IMR-90 (cell line): ENCODE results near the gene BRD3. TPM values are rescaled to one million over a fixed set of nuclear protein-coding genes. Genes with fewer than 3 reads are reported as not detected.

Experiments used
- ATAC-seq: fragments of 200-7000 bp; cut with Tn5 transposase; 2 replicates; pipeline ENCODE4 v1.9.1; 2020; ENCODE audit warnings: low read depth, mild to moderate bottlenecking, moderate library complexity
- BruUV-seq: library from RNA; stranded (reverse); fragments of 400-500 nt; replicated peaks from 2 replicates; lab custom pipeline; 2021; lab: Mats Ljungman, UMichigan
- CTCF ChIA-PET: fragments of 300-600 bp; formaldehyde crosslinking; extraction: SDS; loops from one replicate; lab custom pipeline; 2021; ENCODE audit warnings: antibody characterized with exemption; lab: Yijun Ruan, JAX
- POLR2A ChIA-PET: fragments of 300-600 bp; sonication (Branson Sonifier 250); formaldehyde crosslinking; loops from one replicate; lab custom pipeline; 2022; ENCODE audit warnings: antibody characterized with exemption; ENCODE audit not compliant: unreplicated experiment; lab: Charles Lee
- DNase-seq: peaks from one replicate; pipeline ENCODE4 v3.0.0; 2013
- H2AFZ ChIP-seq: replicated peaks from 2 replicates; pipeline ENCODE3; 2013; ENCODE audit warnings: low read length, mild to moderate bottlenecking; ENCODE audit not compliant: poor library complexity
- H2AK5ac ChIP-seq: 2 replicates; pipeline ENCODE4 v1.6.1; 2013; ENCODE audit warnings: low read depth, low read length, inconsistent platforms
- H2AK9ac ChIP-seq: replicated peaks from 2 replicates; pipeline ENCODE3; 2013; ENCODE audit warnings: mild to moderate bottlenecking, low read depth, low read length, moderate library complexity; ENCODE audit not compliant: poor library complexity
- H2BK120ac ChIP-seq: 2 replicates; pipeline ENCODE4 v1.6.1; 2013; ENCODE audit warnings: low read depth, low read length, inconsistent platforms
- H2BK15ac ChIP-seq: 3 replicates; pipeline ENCODE4 v1.6.1; 2013; ENCODE audit warnings: low read depth, low read length, inconsistent platforms
- H2BK20ac ChIP-seq: 2 replicates; pipeline ENCODE4 v1.6.1; 2013; ENCODE audit warnings: low read depth, mild to moderate bottlenecking, inconsistent platforms, low read length, moderate library complexity
- H2BK5ac ChIP-seq: 2 replicates; pipeline ENCODE4 v1.6.1; 2013; ENCODE audit warnings: mild to moderate bottlenecking, low read depth, low read length, inconsistent platforms; ENCODE audit not compliant: poor library complexity, severe bottlenecking
- H3K14ac ChIP-seq: replicated peaks from 2 replicates; pipeline ENCODE4 v1.6.1; 2013; ENCODE audit warnings: low read depth, low read length, inconsistent platforms
- H3K18ac ChIP-seq: 2 replicates; pipeline ENCODE4 v1.6.1; 2013; ENCODE audit warnings: low read depth, low read length, control low read depth
- H3K23ac ChIP-seq: 2 replicates; pipeline ENCODE4 v1.6.1; 2013; ENCODE audit warnings: low read depth, low read length, inconsistent platforms
- H3K27ac ChIP-seq: 2 replicates; pipeline ENCODE4 v1.5.1; 2013; ENCODE audit warnings: mild to moderate bottlenecking, control low read depth, low read length; ENCODE audit not compliant: insufficient read depth
- H3K27me3 ChIP-seq: 2 replicates; pipeline ENCODE4 v1.6.1; 2013; ENCODE audit warnings: low read length; ENCODE audit not compliant: control insufficient read depth, insufficient read depth
- H3K36me3 ChIP-seq: 2 replicates; pipeline ENCODE4 v1.6.1; 2013; ENCODE audit warnings: low read length, mixed read lengths; ENCODE audit not compliant: control insufficient read depth, insufficient read depth
- H3K4ac ChIP-seq: 2 replicates; pipeline ENCODE4 v1.6.1; 2013; ENCODE audit warnings: low read depth, low read length, inconsistent platforms
- H3K4me1 ChIP-seq: 2 replicates; pipeline ENCODE4 v1.6.1; 2013; ENCODE audit warnings: low read length, mixed read lengths; ENCODE audit not compliant: control insufficient read depth, insufficient read depth
- H3K4me2 ChIP-seq: 2 replicates; pipeline ENCODE4 v1.6.1; 2013; ENCODE audit warnings: low read depth, mild to moderate bottlenecking, control low read depth, low read length, moderate library complexity
- H3K4me3 ChIP-seq: 2 replicates; pipeline ENCODE4 v1.5.1; 2013; ENCODE audit warnings: low read depth, mild to moderate bottlenecking, control low read depth, low read length, moderate library complexity; ENCODE audit not compliant: insufficient read depth
- H3K56ac ChIP-seq: 2 replicates; pipeline ENCODE4 v1.6.1; 2013; ENCODE audit warnings: low read length, inconsistent platforms; ENCODE audit not compliant: insufficient read depth; ENCODE audit errors: extremely low read depth
- H3K79me1 ChIP-seq, 2 experiments: 2 replicates each; pipeline ENCODE4 v1.6.1; 2013; ENCODE audit warnings: low read length in 2 of 2, inconsistent platforms in 1 of 2, low read depth in 1 of 2
- H3K9ac ChIP-seq: 2 replicates; pipeline ENCODE4 v1.6.1; 2013; ENCODE audit warnings: low read depth, low read length, control low read depth
- H3K9me1 ChIP-seq: 2 replicates; pipeline ENCODE4 v1.6.1; 2013; ENCODE audit warnings: low read length, inconsistent platforms; ENCODE audit not compliant: insufficient read depth
- H3K9me3 ChIP-seq: 2 replicates; pipeline ENCODE4 v1.6.1; 2013; ENCODE audit warnings: low read length; ENCODE audit not compliant: control insufficient read depth, insufficient read depth
- H4K20me1 ChIP-seq: 2 replicates; pipeline ENCODE4 v1.6.1; 2013; ENCODE audit warnings: low read length, inconsistent platforms; ENCODE audit not compliant: insufficient read depth
- H4K5ac ChIP-seq: 2 replicates; pipeline ENCODE4 v1.6.1; 2013; ENCODE audit warnings: mild to moderate bottlenecking, low read depth, low read length, control low read depth
- H4K8ac ChIP-seq, 2 experiments: 2 replicates each; pipeline ENCODE4 v1.6.1; 2013; ENCODE audit warnings: low read depth in 2 of 2, low read length in 2 of 2, control low read depth in 1 of 2, inconsistent platforms in 1 of 2
- H4K91ac ChIP-seq: 2 replicates; pipeline ENCODE4 v1.6.1; 2013; ENCODE audit warnings: low read depth, low read length, inconsistent platforms; ENCODE audit not compliant: insufficient read depth
- BHLHE40 ChIP-seq: fragments of 150-350 bp; IDR thresholded peaks from 2 replicates; pipeline ENCODE4 v1.6.1; 2016; ENCODE audit warnings: mild to moderate bottlenecking, low read depth, low read length
- CEBPB ChIP-seq: IDR thresholded peaks from 2 replicates; pipeline ENCODE4 v1.6.1; 2012; ENCODE audit warnings: low read depth, low read length, improper control_type of control experiment
- CHD1 ChIP-seq: IDR thresholded peaks from 2 replicates; pipeline ENCODE4 v1.6.1; 2012; ENCODE audit warnings: low read depth, low read length, improper control_type of control experiment
- FOS ChIP-seq: fragments of 150-350 bp; IDR thresholded peaks from 2 replicates; pipeline ENCODE4 v1.6.1; 2016; ENCODE audit warnings: low read depth, low read length
- MAFK ChIP-seq: IDR thresholded peaks from 2 replicates; pipeline ENCODE4 v1.6.1; 2012; ENCODE audit warnings: low read depth, low read length, improper control_type of control experiment
- MAZ ChIP-seq: IDR thresholded peaks from 2 replicates; pipeline ENCODE4 v1.6.1; 2012; ENCODE audit warnings: low read depth, mild to moderate bottlenecking, low read length, improper control_type of control experiment, moderate library complexity, borderline replicate concordance
- MXI1 ChIP-seq: IDR thresholded peaks from 2 replicates; pipeline ENCODE4 v1.6.1; 2012; ENCODE audit warnings: low read depth, mild to moderate bottlenecking, low read length, moderate library complexity, borderline replicate concordance
- NFE2L2 ChIP-seq: fragments of 150-350 bp; IDR thresholded peaks from 2 replicates; pipeline ENCODE4 v1.6.1; 2016; ENCODE audit warnings: low read depth, mild to moderate bottlenecking, low read length
- POLR2A ChIP-seq: IDR thresholded peaks from 2 replicates; pipeline ENCODE4 v1.6.1; 2012; ENCODE audit warnings: mild to moderate bottlenecking, low read depth, low read length
- RAD21 ChIP-seq: IDR thresholded peaks from 2 replicates; pipeline ENCODE4 v1.6.1; 2012; ENCODE audit warnings: low read length, improper control_type of control experiment
- RCOR1 ChIP-seq: IDR thresholded peaks from 2 replicates; pipeline ENCODE4 v1.6.1; 2012; ENCODE audit warnings: mild to moderate bottlenecking, low read length, improper control_type of control experiment; ENCODE audit not compliant: insufficient replicate concordance
- RFX5 ChIP-seq: IDR thresholded peaks from 2 replicates; pipeline ENCODE4 v1.8.0; 2012; ENCODE audit warnings: low read depth, mild to moderate bottlenecking, low read length, moderate library complexity
- SMC3 ChIP-seq: fragments of 150-350 bp; IDR thresholded peaks from 2 replicates; pipeline ENCODE4 v1.6.1; 2016; ENCODE audit warnings: low read depth, mild to moderate bottlenecking, antibody characterized with exemption, low read length, moderate library complexity
- WGBS, 2 experiments: methylation state at CpG; one replicate each; pipeline versions ENCODE4 v1.1.5 to v1.1.7; 2013; ENCODE audit warnings: missing lambda C conversion rate in 2 of 2; ENCODE audit not compliant: insufficient read length in 1 of 2; ENCODE audit errors: extremely low coverage in 2 of 2; 5-methylcytosine and 5-hydroxymethylcytosine counted together
- dilution Hi-C: fragments of 300-500 bp; cut with HindIII; formaldehyde crosslinking; loops from one replicate; pipeline ENCODE4 v1.14.3; 2018; ENCODE audit warnings: low sequenced_read_pairs; ENCODE audit not compliant: unreplicated experiment
- in situ Hi-C: fragments of 300-500 bp; cut with MboI; formaldehyde crosslinking; loops from 3 replicates; pipeline ENCODE4 v1.14.3; 2019; ENCODE audit warnings: low sequenced_read_pairs, inconsistent platforms, mixed read lengths
- intact Hi-C: fragments of 100-400 bp; cut with micrococcal nuclease; formaldehyde crosslinking; loops from 2 replicates; pipeline ENCODE4 v1.10.0; 2022
- polyA plus RNA-seq, 3 experiments: library from polyadenylated mRNA; depleted of rRNA; stranded (reverse); fragments of >200 nt; gene quantifications; 2 replicates each; pipeline ENCODE4 v1.2.3, GENCODE V29; 2012; ENCODE audit warnings: low replicate concordance in 1 of 3
- total RNA-seq: library from RNA; depleted of rRNA; stranded (reverse); fragments of >200 nt; gene quantifications from 2 replicates; pipeline ENCODE4 v1.2.3, GENCODE V29; 2012
- TF ChIP-seq, protein P1 (sequence below): conservative IDR thresholded peaks from 2 replicates; pipeline ENCODE4 v1.5.1; 2012; ENCODE audit warnings: mild to moderate bottlenecking, low read depth, low read length, improper control_type of control experiment
- TF ChIP-seq, protein P2 (sequence below): fragments of 150-350 bp; IDR thresholded peaks from 2 replicates; pipeline ENCODE4 v1.6.1; 2017; ENCODE audit warnings: mild to moderate bottlenecking, antibody characterized with exemption, low read length, low read depth
- TF ChIP-seq, protein P3 (sequence below): fragments of 150-350 bp; IDR thresholded peaks from 2 replicates; pipeline ENCODE4 v1.6.1; 2016; ENCODE audit warnings: low read depth, mild to moderate bottlenecking, low read length, moderate library complexity, borderline replicate concordance

BRD3 gene
- total and polyA plus RNA-seq, 2 of the 4 experiments (the other 2 are of a cell fraction): 2.2 to 7.1 TPM

DNA sequence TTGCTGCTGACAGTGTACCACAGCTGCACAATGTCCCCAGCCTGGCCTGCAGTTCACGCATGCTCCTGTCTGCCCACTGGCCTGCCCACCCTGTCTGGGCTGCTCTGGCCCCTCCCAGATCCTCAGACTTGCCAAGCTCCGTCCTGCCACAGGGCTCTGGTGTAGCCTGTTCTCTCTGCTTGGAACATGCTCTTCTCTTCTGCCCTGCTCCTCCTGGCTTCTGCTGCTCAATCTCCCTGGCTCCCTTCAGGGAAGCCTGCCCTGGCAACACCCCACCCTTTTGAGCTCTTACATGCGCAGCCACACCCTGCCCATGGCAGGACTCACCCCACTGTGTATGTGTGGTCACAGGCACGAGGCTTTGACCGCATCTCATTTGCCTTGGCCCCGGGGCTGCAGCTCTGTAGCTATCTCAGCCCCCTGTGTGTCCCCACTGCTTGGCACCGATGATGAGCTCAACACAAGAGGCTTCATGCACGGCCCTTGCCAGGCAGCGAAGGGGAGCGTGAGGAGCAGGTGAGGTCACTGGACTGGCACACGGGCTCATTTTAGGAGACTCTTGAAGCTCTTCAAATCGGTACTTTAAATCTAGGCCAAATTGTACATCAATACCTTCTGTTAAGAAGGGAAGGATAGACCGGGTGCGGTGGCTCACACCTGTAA is 20.4 kb upstream of the BRD3 start:
- TF ChIP-seq, protein P1, sequence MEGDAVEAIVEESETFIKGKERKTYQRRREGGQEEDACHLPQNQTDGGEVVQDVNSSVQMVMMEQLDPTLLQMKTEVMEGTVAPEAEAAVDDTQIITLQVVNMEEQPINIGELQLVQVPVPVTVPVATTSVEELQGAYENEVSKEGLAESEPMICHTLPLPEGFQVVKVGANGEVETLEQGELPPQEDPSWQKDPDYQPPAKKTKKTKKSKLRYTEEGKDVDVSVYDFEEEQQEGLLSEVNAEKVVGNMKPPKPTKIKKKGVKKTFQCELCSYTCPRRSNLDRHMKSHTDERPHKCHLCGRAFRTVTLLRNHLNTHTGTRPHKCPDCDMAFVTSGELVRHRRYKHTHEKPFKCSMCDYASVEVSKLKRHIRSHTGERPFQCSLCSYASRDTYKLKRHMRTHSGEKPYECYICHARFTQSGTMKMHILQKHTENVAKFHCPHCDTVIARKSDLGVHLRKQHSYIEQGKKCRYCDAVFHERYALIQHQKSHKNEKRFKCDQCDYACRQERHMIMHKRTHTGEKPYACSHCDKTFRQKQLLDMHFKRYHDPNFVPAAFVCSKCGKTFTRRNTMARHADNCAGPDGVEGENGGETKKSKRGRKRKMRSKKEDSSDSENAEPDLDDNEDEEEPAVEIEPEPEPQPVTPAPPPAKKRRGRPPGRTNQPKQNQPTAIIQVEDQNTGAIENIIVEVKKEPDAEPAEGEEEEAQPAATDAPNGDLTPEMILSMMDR: no peak
- TF ChIP-seq, protein P2, sequence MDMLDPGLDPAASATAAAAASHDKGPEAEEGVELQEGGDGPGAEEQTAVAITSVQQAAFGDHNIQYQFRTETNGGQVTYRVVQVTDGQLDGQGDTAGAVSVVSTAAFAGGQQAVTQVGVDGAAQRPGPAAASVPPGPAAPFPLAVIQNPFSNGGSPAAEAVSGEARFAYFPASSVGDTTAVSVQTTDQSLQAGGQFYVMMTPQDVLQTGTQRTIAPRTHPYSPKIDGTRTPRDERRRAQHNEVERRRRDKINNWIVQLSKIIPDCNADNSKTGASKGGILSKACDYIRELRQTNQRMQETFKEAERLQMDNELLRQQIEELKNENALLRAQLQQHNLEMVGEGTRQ: no peak
- TF ChIP-seq FOS (no peak), POLR2A (no peak), MAFK (no peak), SMC3 (no peak), MAZ (no peak), MXI1 (no peak), RCOR1 (no peak), RAD21 (no peak), BHLHE40 (no peak), CEBPB (no peak), NFE2L2 (no peak), CHD1 (no peak), RFX5 (no peak)
- TF ChIP-seq, protein P3, sequence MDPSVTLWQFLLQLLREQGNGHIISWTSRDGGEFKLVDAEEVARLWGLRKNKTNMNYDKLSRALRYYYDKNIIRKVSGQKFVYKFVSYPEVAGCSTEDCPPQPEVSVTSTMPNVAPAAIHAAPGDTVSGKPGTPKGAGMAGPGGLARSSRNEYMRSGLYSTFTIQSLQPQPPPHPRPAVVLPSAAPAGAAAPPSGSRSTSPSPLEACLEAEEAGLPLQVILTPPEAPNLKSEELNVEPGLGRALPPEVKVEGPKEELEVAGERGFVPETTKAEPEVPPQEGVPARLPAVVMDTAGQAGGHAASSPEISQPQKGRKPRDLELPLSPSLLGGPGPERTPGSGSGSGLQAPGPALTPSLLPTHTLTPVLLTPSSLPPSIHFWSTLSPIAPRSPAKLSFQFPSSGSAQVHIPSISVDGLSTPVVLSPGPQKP: no peak
- ChIA-PET POLR2A (no interaction called here), CTCF (no interaction called here)
- Histone ChIP-seq H4K5ac (no peak overlapping the region), H3K9ac (no peak overlapping the region), H3K56ac (no peak overlapping the region), H3K36me3 (no peaks in the 10 kb centered on the region), H2BK5ac (no peak overlapping the region), H3K4me2 (no peak overlapping the region), H2BK20ac (no peak overlapping the region), H3K9me1 (no peaks in the 10 kb centered on the region), H3K79me1 (no peaks in the 10 kb centered on the region), H3K18ac (no peak overlapping the region), H3K4ac (no peak overlapping the region), H4K20me1 (no peaks in the 10 kb centered on the region), H3K4me3 (no peak overlapping the region), H3K14ac (no peak overlapping the region), H2BK15ac (no peak overlapping the region), H3K27me3 (peaks cover 13% of the 10 kb centered on the region), H2BK120ac (no peak overlapping the region), H2AK9ac (no peak overlapping the region), H4K91ac (no peak overlapping the region), H3K23ac (no peak overlapping the region), H2AFZ (no peak overlapping the region), H3K4me1 (no peaks in the 10 kb centered on the region), H3K9me3 (peaks cover 7% of the 10 kb centered on the region), H2AK5ac (no peak overlapping the region), H4K8ac (no peak overlapping the region), H3K27ac (no peak overlapping the region)
- no peak for ATAC-seq
- BruUV-seq: no TSS peak
- 64% methylated on average over 3 of the region's 14 CpGs; no CpG with 5 or more reads in 1 of the 2 experiments for WGBS, 2 experiments
- intact Hi-C loops (no loop called here), dilution Hi-C loops (no loop called here), in situ Hi-C loops (no loop called here)
- DNase-seq: no peak
